Stimulated activated naive B cell treated with anti-CD40 and anti-IgM and Interleukin-4, amounts not matched to agents 10 μg/mL and 1 μg/mL and 100 μg/mL, for 72 hours (primary cell): ENCODE data around the gene COL8A2.

Experiments
- ATAC-seq, 2 donors: fragments of 150-1000 bp; cut with Tn5 transposase; replicated peaks; 2 replicates each; pipeline ENCODE4 v1.10.0; 2021; ENCODE audit warnings: moderate library complexity in 1 of 2
- DNase-seq: peaks from one replicate; pipeline ENCODE4 v3.0.0; 2021
- H3K27ac Mint-ChIP-seq: one replicate; pipeline ENCODE4 v1.8.0; 2022; ENCODE audit warnings: mild to moderate bottlenecking, mixed read lengths
- H3K27me3 Mint-ChIP-seq, 2 donors: one replicate each; pipeline ENCODE4 v1.8.0; 2022; ENCODE audit warnings: mixed read lengths in 2 of 2
- H3K36me3 Mint-ChIP-seq, 2 donors: one replicate each; pipeline ENCODE4 v1.8.0; 2022; ENCODE audit warnings: mixed read lengths in 2 of 2, mild to moderate bottlenecking in 1 of 2
- H3K4me1 Mint-ChIP-seq, 2 donors: one replicate each; pipeline ENCODE4 v1.8.0; 2022; ENCODE audit warnings: mixed read lengths in 2 of 2, mild to moderate bottlenecking in 1 of 2
- H3K4me3 Mint-ChIP-seq, 2 donors: one replicate each; pipeline ENCODE4 v1.8.0; 2022; ENCODE audit warnings: mild to moderate bottlenecking in 2 of 2, mixed read lengths in 2 of 2, moderate library complexity in 1 of 2
- H3K9me3 Mint-ChIP-seq, 2 donors: one replicate each; pipeline ENCODE4 v1.8.0; 2022; ENCODE audit warnings: mixed read lengths in 2 of 2, mild to moderate bottlenecking in 1 of 2

COL8A2 gene

DNA sequence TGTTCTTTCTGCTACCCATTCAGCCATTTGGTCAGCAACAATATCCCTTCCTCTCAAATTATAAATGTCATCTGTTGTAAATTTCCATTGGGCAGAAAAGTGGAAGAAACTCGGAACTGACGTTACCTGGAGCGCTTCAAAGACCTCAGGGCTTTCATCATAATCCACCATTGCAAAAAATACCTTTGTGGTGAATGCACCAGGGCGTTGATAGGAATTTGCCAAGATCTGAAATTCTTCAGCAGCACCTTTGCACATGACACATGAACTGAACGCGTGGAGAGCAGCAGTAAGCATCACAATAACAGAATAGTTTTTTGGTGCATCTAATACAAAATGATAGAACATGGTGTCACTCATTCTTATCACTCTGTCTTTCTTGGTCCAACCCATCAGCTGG is 44.2 kb downstream of the COL8A2 start:
- no peaks in the 10 kb centered on the region for H3K36me3 Mint-ChIP-seq
- DNase-seq = no peak
- ATAC-seq = no peak
- H3K4me3 Mint-ChIP-seq = no peak overlapping the region
- peaks cover 0 to 1% of the 10 kb centered on the region in 2 donors for H3K4me1 Mint-ChIP-seq
- peaks cover 4 to 22% of the 10 kb centered on the region in 2 donors for H3K27me3 Mint-ChIP-seq
- no peaks in the 10 kb centered on the region for H3K9me3 Mint-ChIP-seq
- H3K27ac Mint-ChIP-seq = no peak overlapping the region

DNA sequence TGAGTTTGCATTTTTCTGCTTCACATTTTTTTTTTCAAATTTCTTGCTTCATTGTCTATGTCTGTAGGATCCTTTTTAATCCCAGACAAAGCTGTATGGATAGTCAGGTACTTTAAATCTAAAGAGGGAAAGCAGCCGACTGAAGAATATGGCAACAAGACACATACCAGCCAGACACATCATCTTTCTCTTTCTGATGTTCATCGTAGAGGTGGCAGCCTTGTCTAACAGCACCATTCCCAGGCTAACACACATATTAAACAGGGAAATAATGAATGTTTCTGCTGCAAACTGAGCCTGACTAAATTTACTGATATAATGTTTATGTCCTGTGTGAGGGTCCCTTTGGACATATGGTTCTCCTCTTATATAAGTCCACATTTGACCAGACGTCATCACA is 44.8 kb downstream of the COL8A2 start:
- Mint-ChIP-seq H3K27me3 (peaks cover 4 to 22% of the 10 kb centered on the region in 2 donors), H3K4me3 (no peak overlapping the region), H3K4me1 (peaks cover 0 to 1% of the 10 kb centered on the region in 2 donors), H3K36me3 (no peaks in the 10 kb centered on the region), H3K27ac (no peak overlapping the region), H3K9me3 (no peaks in the 10 kb centered on the region)
- ATAC-seq = no peak
- DNase-seq = no peak

DNA sequence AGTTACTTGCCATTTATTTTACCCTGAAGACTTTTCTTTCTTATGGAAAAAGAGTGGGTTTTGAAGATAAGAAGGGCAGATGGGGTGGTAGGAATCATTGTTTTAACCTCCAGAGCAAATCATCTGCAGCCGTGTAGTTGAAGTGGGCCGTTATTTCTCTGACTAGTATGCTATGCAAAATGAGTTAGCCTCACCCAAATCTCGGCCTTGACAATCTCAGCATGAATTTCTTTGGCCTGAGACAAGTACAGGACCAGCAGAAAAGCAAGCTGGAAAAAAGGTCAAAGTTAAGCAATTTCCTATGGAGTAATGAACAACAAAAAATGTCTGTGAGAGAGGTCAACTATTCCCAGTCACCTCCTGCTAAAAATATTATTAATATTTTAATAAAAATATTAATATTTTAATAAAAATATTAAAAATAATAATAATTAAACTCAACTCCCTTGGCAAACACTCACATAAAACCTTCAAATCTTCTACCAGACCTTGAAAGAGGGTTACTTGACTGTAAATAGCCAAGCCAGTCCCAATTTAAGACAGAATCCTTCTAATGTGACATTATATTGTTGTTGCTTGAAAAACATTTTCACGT is 47.9 kb downstream of the COL8A2 start:
- ATAC-seq = no peak
- no peaks in the 10 kb centered on the region for H3K9me3 Mint-ChIP-seq
- peaks cover 3% of the 10 kb centered on the region in 2 donors for H3K27me3 Mint-ChIP-seq
- no peak overlapping the region for H3K27ac Mint-ChIP-seq
- no peak for DNase-seq
- no peaks in the 10 kb centered on the region for H3K36me3 Mint-ChIP-seq
- no peak overlapping the region for H3K4me3 Mint-ChIP-seq
- no peaks in the 10 kb centered on the region for H3K4me1 Mint-ChIP-seq

DNA sequence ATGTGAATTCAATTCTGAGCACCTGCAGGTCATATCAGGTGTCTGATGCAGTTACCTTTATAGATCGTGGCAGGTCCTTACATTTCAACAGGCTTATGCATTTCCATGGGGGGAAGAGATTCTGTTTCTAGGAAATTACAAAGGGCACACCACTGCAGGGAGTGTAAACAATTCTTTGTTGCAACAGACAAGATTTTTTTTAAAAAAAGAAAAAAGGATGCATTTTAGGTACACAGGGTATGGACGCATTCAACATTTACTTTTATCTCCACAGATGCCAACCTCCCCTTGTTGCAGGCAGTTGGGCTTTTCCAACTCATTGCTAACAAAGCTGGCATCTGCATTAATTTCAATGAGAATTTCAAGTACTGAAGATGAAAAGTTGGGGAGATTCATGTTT is 54.7 kb downstream of the COL8A2 start:
- H3K36me3 Mint-ChIP-seq = no peaks in the 10 kb centered on the region
- H3K27me3 Mint-ChIP-seq = no peaks in the 10 kb centered on the region
- DNase-seq (no peak), ATAC-seq (no peak)
- H3K4me1 Mint-ChIP-seq = no peaks in the 10 kb centered on the region
- H3K9me3 Mint-ChIP-seq = no peaks in the 10 kb centered on the region
- no peak overlapping the region for H3K4me3 Mint-ChIP-seq
- no peak overlapping the region for H3K27ac Mint-ChIP-seq

DNA sequence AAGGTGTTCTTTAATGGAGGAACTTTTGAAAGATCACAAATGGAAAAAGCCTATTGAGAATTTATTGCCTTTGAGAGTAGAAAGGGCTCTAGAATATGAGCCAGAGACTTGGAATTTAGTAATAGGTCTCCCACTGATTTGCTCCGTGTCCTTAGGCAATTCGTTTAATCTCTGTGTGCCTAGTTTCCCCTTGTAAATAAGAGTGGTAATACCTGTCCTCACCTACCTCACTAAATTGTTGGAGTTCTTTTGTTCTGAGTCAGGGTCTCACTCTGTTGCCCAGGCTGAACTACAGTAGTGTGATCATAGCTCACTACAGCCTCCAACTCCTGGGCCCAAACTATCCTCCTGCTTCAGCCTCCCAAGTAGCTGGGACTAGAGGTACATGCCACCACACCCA is 56.2 kb downstream of the COL8A2 start:
- no peaks in the 10 kb centered on the region for H3K36me3 Mint-ChIP-seq
- no peaks in the 10 kb centered on the region for H3K27me3 Mint-ChIP-seq
- DNase-seq = no peak
- no peak overlapping the region for H3K4me3 Mint-ChIP-seq
- H3K4me1 Mint-ChIP-seq = no peaks in the 10 kb centered on the region
- H3K27ac Mint-ChIP-seq = no peak overlapping the region
- no peak for ATAC-seq
- H3K9me3 Mint-ChIP-seq = no peaks in the 10 kb centered on the region

DNA sequence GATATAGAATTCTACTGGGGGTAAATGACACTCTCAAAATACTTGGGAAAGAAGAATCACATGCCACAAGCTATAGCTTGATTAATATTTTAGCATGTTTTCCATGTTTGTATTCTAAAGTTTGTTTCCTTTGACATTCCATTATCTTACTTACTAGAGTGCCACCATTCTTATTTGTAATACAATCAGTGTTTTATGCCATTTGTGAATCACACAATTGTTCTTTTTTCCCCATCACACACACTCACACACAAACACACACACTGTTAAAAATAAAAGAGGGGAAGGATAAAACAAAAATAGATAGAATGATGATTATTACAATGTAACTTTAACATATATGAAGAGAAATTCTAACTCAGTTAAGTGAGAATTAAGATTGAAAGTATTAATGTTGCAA is 57.2 kb downstream of the COL8A2 start:
- Mint-ChIP-seq H3K27me3 (no peaks in the 10 kb centered on the region), H3K27ac (no peak overlapping the region), H3K4me1 (no peaks in the 10 kb centered on the region), H3K9me3 (no peaks in the 10 kb centered on the region), H3K36me3 (no peaks in the 10 kb centered on the region), H3K4me3 (no peak overlapping the region)
- DNase-seq (no peak), ATAC-seq (no peak)

DNA sequence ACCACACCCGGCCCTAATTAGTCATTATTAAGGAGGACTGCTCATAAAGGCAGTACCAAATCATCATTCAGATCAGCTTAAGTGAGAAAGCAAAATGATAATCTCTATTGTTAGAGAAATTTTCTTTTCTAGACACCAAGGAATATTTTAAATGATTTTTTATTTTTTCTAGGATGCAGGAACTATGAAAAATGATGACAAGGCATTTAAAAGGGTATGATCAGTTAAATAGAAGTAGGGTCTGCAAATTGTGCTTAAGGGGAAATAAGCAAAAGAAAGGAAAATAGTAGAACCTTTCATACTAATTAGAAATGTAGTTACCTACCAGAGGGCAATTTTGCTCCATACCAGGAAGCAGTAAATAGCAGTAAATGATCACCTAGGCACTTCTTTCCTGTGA is 62.7 kb downstream of the COL8A2 start:
- no peak for DNase-seq
- Mint-ChIP-seq H3K27me3 (no peaks in the 10 kb centered on the region), H3K9me3 (no peaks in the 10 kb centered on the region), H3K36me3 (peaks cover 3 to 6% of the 10 kb centered on the region in 2 donors), H3K27ac (no peak overlapping the region), H3K4me3 (no peak overlapping the region), H3K4me1 (no peaks in the 10 kb centered on the region)
- no peak for ATAC-seq

DNA sequence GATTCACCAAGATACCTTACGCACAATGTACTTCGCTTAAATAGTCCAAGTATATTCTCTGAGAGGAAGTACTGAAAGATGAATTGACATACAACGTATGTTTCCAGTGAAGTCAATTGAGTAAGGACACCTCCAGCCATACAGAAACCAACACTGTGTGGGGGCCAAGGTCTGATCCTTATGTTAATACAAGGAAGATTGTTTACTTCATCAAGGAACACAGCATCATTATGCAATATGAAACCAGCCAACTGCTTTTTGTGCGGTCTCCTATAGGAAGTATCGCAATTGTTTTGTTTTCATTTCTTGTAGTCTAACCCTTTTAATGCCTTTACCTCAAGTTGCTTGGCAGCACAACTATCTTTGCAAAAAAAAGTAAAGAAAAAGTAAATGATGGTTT is 69.3 kb downstream of the COL8A2 start:
- Mint-ChIP-seq H3K4me3 (no peak overlapping the region), H3K36me3 (peaks cover 13 to 31% of the 10 kb centered on the region in 2 donors), H3K9me3 (no peaks in the 10 kb centered on the region), H3K27ac (no peak overlapping the region), H3K4me1 (no peaks in the 10 kb centered on the region), H3K27me3 (no peaks in the 10 kb centered on the region)
- DNase-seq (no peak), ATAC-seq (no peak)

DNA sequence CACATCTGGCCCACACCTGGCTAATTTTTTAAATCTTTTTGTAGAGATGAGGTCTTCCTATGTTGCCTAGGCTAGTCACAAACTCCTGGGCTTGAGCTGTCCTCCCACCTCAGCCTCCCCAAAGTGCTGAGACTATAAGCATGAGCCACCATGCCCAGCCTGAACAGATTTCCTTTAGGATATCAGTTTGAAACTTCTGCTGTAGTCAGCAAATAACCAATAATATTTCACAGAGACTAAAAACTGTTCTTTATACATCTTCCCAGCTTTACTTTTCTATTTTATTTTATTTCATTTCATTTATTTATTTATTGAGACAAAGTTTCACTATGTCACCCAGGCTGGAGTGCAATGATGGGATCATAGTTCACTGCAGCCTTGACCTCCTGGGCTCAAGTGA is 71.0 kb downstream of the COL8A2 start:
- Mint-ChIP-seq H3K4me1 (no peaks in the 10 kb centered on the region), H3K36me3 (peaks cover 16 to 32% of the 10 kb centered on the region in 2 donors), H3K4me3 (no peak overlapping the region), H3K27me3 (no peaks in the 10 kb centered on the region), H3K27ac (no peak overlapping the region), H3K9me3 (no peaks in the 10 kb centered on the region)
- ATAC-seq (no peak), DNase-seq (no peak)

DNA sequence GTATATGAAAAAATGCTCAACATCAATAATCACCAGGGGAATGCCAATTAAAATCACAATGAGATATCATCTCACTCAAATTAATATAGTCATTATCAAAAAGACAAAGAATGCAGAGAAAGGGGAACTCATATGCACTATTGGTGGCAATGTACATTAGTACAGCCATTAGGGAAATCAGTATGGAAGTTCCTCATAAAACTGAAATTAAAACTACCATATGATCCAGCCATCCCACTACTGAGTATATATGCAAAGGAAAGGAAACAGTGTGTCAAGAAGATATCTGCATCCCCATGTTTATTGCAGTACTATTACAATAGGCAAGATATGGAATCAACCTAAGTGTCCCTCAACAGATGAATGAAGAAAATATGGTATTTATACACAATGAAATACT is 73.2 kb downstream of the COL8A2 start:
- ATAC-seq (no peak), DNase-seq (no peak)
- Mint-ChIP-seq H3K9me3 (peaks cover 2 to 9% of the 10 kb centered on the region in 2 donors), H3K36me3 (peaks cover 33 to 54% of the 10 kb centered on the region in 2 donors), H3K4me3 (no peak overlapping the region), H3K27ac (no peak overlapping the region), H3K27me3 (no peaks in the 10 kb centered on the region), H3K4me1 (no peaks in the 10 kb centered on the region)
